ENCODE results near the gene TMEM273. TPM values are rescaled to one million over a fixed set of nuclear protein-coding genes. Genes with fewer than 3 reads are reported as not detected.

The TMEM273 gene
- total RNA-seq, 4 donors from 2014 or later: 0.76 to 20.6 (median 7.1) TPM

GRCh38 chr10:49153115-49153514, 35.1 kb downstream of the TMEM273 start:
- Histone ChIP-seq H3K27ac (no peak overlapping the region), H3K9me3 (peaks cover 0 to 2% (median 2%) of the 10 kb centered on the region in 3 donors), H3K4me3 (no peak overlapping the region), H3K27me3 (no peaks in the 10 kb centered on the region), H3K4me1 (no peaks in the 10 kb centered on the region), H3K36me3 (no peaks in the 10 kb centered on the region)
- intact Hi-C loops (cut with DNase I): no loop called here
- WGBS, 2 donors: 39 to 50% methylated on average over 4 of the region's 4 CpGs
- no peak for TF ChIP-seq CTCF (IDR thresholded peaks at IDR 0.05)
- DNase-seq: no peak

- H3K4me1 ChIP-seq: no peaks in the 10 kb centered on the region
- peaks cover 0 to 7% (median 7%) of the 10 kb centered on the region in 3 donors for H3K9me3 ChIP-seq
- no peak for DNase-seq
- H3K4me3 ChIP-seq: no peak overlapping the region
- intact Hi-C loops (cut with DNase I): no loop called here
- H3K27ac ChIP-seq: no peak overlapping the region
- TF ChIP-seq CTCF (IDR thresholded peaks at IDR 0.05) (no peak), POLR2A (IDR thresholded peaks at IDR 0.05) (no peak)
- no peaks in the 10 kb centered on the region for H3K27me3 ChIP-seq
- 64 to 69% methylated on average over 4 of the region's 4 CpGs for WGBS, 2 donors
- no peaks in the 10 kb centered on the region for H3K36me3 ChIP-seq
Observed at GRCh38 chr10:49152663-49153062, 35.5 kb downstream of the TMEM273 start.

- H3K4me1 ChIP-seq: no peaks in the 10 kb centered on the region
- H3K36me3 ChIP-seq: no peaks in the 10 kb centered on the region
- H3K4me3 ChIP-seq: no peak overlapping the region
- TF ChIP-seq POLR2A (IDR thresholded peaks at IDR 0.05) (no peak), CTCF (IDR thresholded peaks at IDR 0.05) (no peak)
- WGBS, 2 donors: 68 to 93% methylated on average over 4 of the region's 4 CpGs
- H3K27ac ChIP-seq: no peak overlapping the region
- DNase-seq: no peak
- H3K9me3 ChIP-seq: peaks cover 0 to 12% (median 7%) of the 10 kb centered on the region in 3 donors
- intact Hi-C loops (cut with DNase I): no loop called here
- no peaks in the 10 kb centered on the region for H3K27me3 ChIP-seq
Observed at GRCh38 chr10:49152037-49152436, 36.2 kb downstream of the TMEM273 start.

- DNase-seq: no peak
- no peaks in the 10 kb centered on the region for H3K4me1 ChIP-seq
- H3K36me3 ChIP-seq: no peaks in the 10 kb centered on the region
- 63 to 75% methylated on average over 1 of the region's 1 CpG for WGBS, 2 donors
- no peaks in the 10 kb centered on the region for H3K27me3 ChIP-seq
- intact Hi-C loops (cut with DNase I): no loop called here
- TF ChIP-seq POLR2A (IDR thresholded peaks at IDR 0.05) (no peak), CTCF (IDR thresholded peaks at IDR 0.05) (no peak)
- H3K4me3 ChIP-seq: no peak overlapping the region
- peaks cover 0 to 14% (median 7%) of the 10 kb centered on the region in 3 donors for H3K9me3 ChIP-seq
- H3K27ac ChIP-seq: no peak overlapping the region
Observed at GRCh38 chr10:49151481-49151880, 36.7 kb downstream of the TMEM273 start.

DNA sequence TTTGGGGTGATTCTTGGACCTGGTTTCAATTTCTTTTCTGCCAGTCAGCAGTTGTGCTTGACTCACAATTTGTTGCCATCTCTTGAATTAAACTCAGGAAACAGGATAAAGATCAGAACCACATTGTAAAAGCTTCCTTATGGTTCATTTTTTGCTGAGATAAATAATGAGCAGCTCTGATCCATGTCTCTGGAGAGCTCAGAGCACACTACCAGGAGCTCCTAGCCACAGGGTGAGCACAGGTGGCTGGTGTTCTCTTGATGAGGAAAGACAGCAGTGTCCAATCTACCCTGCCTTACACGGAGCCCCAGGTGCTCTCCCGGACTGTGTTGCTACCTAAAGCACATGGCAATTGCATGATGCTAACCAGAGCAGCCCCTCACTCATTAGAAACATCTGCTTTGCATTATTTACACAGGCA, 37.2 kb downstream of the TMEM273 start:
- no peak for DNase-seq
- 57 to 60% methylated on average over 2 of the region's 2 CpGs for WGBS, 2 donors

More for the DNA sequence above, 37.2 kb downstream of the TMEM273 start:
- Histone ChIP-seq H3K36me3 (no peaks in the 10 kb centered on the region), H3K27ac (no peak overlapping the region), H3K9me3 (peaks cover 0 to 14% (median 7%) of the 10 kb centered on the region in 3 donors), H3K27me3 (peaks cover 0 to under 1% (median 0%) of the 10 kb centered on the region in 4 donors), H3K4me3 (no peak overlapping the region), H3K4me1 (no peaks in the 10 kb centered on the region)
- TF ChIP-seq POLR2A (IDR thresholded peaks at IDR 0.05) (no peak), CTCF (IDR thresholded peaks at IDR 0.05) (no peak)
- intact Hi-C loops (cut with DNase I): no loop called here

All from esophagus squamous epithelium (tissue), 5 donors.